Raji (cell line): ENCODE data around the gene CDH13.

Experiments used
- POLR2A ChIP-seq: IDR thresholded peaks from 2 replicates; pipeline ENCODE4 v1.6.1; 2011; ENCODE audit warnings: low read depth, low read length, control low read depth; ENCODE audit not compliant: insufficient read depth

The CDH13 gene

GRCh38 chr16:83392743-83393142 is 766.0 kb downstream of the CDH13 start:
- no peak for TF ChIP-seq POLR2A

- TF ChIP-seq POLR2A: no peak
Measured at GRCh38 chr16:83393196-83393981, 766.6 kb downstream of the CDH13 start.

GRCh38 chr16:83397601-83398291 is 771.0 kb downstream of the CDH13 start:
- TF ChIP-seq POLR2A: no peak

GRCh38 chr16:83400234-83400633 is 773.5 kb downstream of the CDH13 start:
- no peak for TF ChIP-seq POLR2A

- TF ChIP-seq POLR2A: no peak
Measured at GRCh38 chr16:83402160-83402814, 775.5 kb downstream of the CDH13 start.

GRCh38 chr16:83402967-83403366 is 776.2 kb downstream of the CDH13 start:
- no peak for TF ChIP-seq POLR2A

GRCh38 chr16:83403761-83404160 is 777.0 kb downstream of the CDH13 start:
- no peak for TF ChIP-seq POLR2A

- TF ChIP-seq POLR2A: no peak
Measured at GRCh38 chr16:83404261-83404660, 777.5 kb downstream of the CDH13 start.

GRCh38 chr16:83407928-83408327 is 781.2 kb downstream of the CDH13 start:
- no peak for TF ChIP-seq POLR2A

GRCh38 chr16:83409347-83409746 is 782.6 kb downstream of the CDH13 start:
- no peak for TF ChIP-seq POLR2A

- TF ChIP-seq POLR2A: no peak
Measured at GRCh38 chr16:83418565-83418964, 791.8 kb downstream of the CDH13 start.

- TF ChIP-seq POLR2A: no peak
Measured at GRCh38 chr16:83420206-83420760, 793.5 kb downstream of the CDH13 start.

GRCh38 chr16:83433201-83433600 is 806.4 kb downstream of the CDH13 start:
- TF ChIP-seq POLR2A: no peak

- TF ChIP-seq POLR2A: no peak
Measured at GRCh38 chr16:83437036-83437435, 810.3 kb downstream of the CDH13 start.

GRCh38 chr16:83438326-83438725 is 811.6 kb downstream of the CDH13 start:
- TF ChIP-seq POLR2A: no peak

- TF ChIP-seq POLR2A: no peak
Measured at GRCh38 chr16:83439412-83439811, 812.6 kb downstream of the CDH13 start.

GRCh38 chr16:83441517-83441916 is 814.7 kb downstream of the CDH13 start:
- TF ChIP-seq POLR2A: no peak
